Lower lobe of right lung (tissue), 2 donors: Measurements from ENCODE around the gene SETD2. TPM values are rescaled to one million over a fixed set of nuclear protein-coding genes. Genes with fewer than 3 reads are reported as not detected.
"Not testable (repeated sequence)": the region's sequence is repeated elsewhere in the genome, so short reads cannot be mapped to it uniquely, and the experiment has no call there.

ENCODE experiments used
- ATAC-seq, 2 donors: fragments of 200-7000 bp; cut with Tn5 transposase; one replicate each; pipeline ENCODE4 v1.9.1; 2020 to 2022; ENCODE audit warnings: mild to moderate bottlenecking in 2 of 2, moderate library complexity in 2 of 2
- DNase-seq: peaks from one replicate; pipeline ENCODE4 v3.0.0-alpha.2; 2020
- H3K27ac ChIP-seq: fragments of 200-600 bp; one replicate; pipeline ENCODE4 v1.8.0; 2022
- H3K27me3 ChIP-seq: fragments of 200-600 bp; one replicate; pipeline ENCODE4 v1.8.0; 2022; ENCODE audit warnings: low read depth
- H3K36me3 ChIP-seq: fragments of 200-600 bp; one replicate; pipeline ENCODE4 v1.8.0; 2022; ENCODE audit warnings: mild to moderate bottlenecking
- H3K4me1 ChIP-seq: fragments of 200-600 bp; one replicate; pipeline ENCODE4 v1.8.0; 2022
- H3K4me3 ChIP-seq: fragments of 200-600 bp; one replicate; pipeline ENCODE4 v1.8.0; 2022; ENCODE audit warnings: mild to moderate bottlenecking
- H3K9me3 ChIP-seq: fragments of 200-600 bp; one replicate; pipeline ENCODE4 v1.8.0; 2022
- CTCF ChIP-seq: fragments of 200-600 bp; IDR thresholded peaks from one replicate; pipeline ENCODE4 v1.8.0; 2022; ENCODE audit warnings: antibody characterized with exemption, mild to moderate bottlenecking
- intact Hi-C: fragments of 100-400 bp; cut with DNase I; formaldehyde crosslinking; loops from one replicate; pipeline ENCODE4 v1.11.0; 2022
- total RNA-seq: library from RNA; stranded (reverse); fragmentation: NEBNext Ultra II Directional; extraction: Animal tissue kit (Norgen Biotek cat#: 25700); gene quantifications from one replicate; pipeline ENCODE4 v1.2.1, GENCODE V29; 2021
- donor health status: DM: no; HTN: yes; CAD: no; lungs with severe emphysema.

The SETD2 gene
- total RNA-seq, 1 donor from 2014 or later: 47.9 TPM

DNA sequence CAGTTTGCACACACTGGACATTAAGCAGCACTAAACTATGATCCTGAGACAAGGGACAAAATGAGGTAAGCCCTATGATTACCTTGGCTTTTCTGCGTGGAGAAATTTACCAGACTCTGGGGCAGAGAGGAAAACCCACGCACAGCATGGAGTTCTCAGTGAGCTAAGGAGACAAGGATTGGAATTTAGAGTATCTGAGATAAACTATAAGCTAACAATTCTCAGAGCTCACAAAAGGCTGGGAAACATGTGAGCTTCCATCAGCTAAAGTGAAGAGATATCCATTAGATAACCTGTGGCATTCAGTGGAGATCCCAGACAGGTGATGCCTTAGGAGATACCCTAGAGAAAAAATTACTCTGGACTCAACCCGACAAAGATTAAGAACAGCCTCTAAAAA is 135.8 kb downstream of the SETD2 start:
- ATAC-seq: no peak
- no peak for DNase-seq
- no peak overlapping the region for H3K4me3 ChIP-seq
- no peak for TF ChIP-seq CTCF
- no peaks in the 10 kb centered on the region for H3K9me3 ChIP-seq
- peaks cover 31% of the 10 kb centered on the region for H3K36me3 ChIP-seq
- no peak overlapping the region for H3K27ac ChIP-seq
- peaks cover 8% of the 10 kb centered on the region for H3K4me1 ChIP-seq
- H3K27me3 ChIP-seq: no peaks in the 10 kb centered on the region
- intact Hi-C loops: no loop called here

DNA sequence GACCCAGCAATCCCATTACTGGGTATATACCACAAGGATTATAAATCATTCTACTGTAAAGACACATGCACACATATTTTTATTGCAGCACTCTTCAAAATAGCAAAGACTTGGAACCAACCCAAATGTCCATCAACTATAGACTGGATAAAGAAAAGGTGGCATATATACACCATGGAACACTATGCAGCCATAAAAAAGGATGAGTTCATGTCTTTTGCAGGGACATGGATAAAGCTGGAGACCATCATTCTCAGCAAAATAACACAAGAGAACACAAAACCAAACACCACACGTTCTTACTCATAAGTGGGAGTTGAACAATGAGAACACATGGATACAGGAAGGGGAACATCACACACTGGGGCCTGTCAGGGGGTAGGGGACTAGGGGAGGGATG is 137.5 kb downstream of the SETD2 start:
- intact Hi-C loops, H3K4me3 ChIP-seq, DNase-seq, H3K27me3 ChIP-seq, H3K27ac ChIP-seq, H3K9me3 ChIP-seq, ATAC-seq: not testable (repeated sequence)
- H3K36me3 ChIP-seq: peaks cover 31% of the 10 kb centered on the region
- peaks cover 17% of the 10 kb centered on the region for H3K4me1 ChIP-seq

GRCh38 chr3:47024932-47025331 is 139.0 kb downstream of the SETD2 start:
- intact Hi-C loops: no loop called here
- peak in 1 of 2 donors; percentile 21 for ATAC-seq
- H3K4me1 ChIP-seq: peaks cover 20% of the 10 kb centered on the region
- no peaks in the 10 kb centered on the region for H3K27me3 ChIP-seq
- H3K36me3 ChIP-seq: peaks cover 28% of the 10 kb centered on the region
- no peak overlapping the region for H3K4me3 ChIP-seq
- no peak for DNase-seq
- H3K27ac ChIP-seq: no peak overlapping the region
- no peak for TF ChIP-seq CTCF
- H3K9me3 ChIP-seq: no peaks in the 10 kb centered on the region

DNA sequence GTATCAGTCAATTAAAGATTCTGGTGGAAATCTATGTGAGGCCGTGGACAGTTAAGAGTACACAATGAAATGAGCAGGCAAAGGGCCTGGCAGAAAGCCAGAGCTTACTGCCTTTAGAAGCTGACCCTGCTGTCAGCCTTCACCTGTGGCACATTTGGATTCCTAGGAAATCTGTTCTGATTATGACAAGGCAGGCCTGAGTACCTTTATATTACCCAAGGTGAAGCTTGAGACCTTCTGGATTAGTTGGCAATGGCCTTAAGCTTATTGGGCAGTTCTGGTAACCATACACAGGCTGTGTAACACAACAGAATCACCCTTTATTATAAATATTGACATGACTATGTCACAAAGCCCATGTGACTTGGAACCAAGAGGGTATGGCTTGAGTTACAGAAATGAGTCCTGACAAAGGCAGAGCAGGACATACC is 141.3 kb downstream of the SETD2 start:
- Histone ChIP-seq H3K4me1 (peaks cover 35% of the 10 kb centered on the region), H3K27ac (no peak overlapping the region), H3K36me3 (peaks cover 30% of the 10 kb centered on the region), H3K9me3 (no peaks in the 10 kb centered on the region), H3K4me3 (no peak overlapping the region), H3K27me3 (no peaks in the 10 kb centered on the region)
- intact Hi-C loops: no loop called here
- ATAC-seq (peak; percentile 11 to 12), DNase-seq (no peak)
- TF ChIP-seq CTCF: no peak

GRCh38 chr3:47020311-47020710 is 143.6 kb downstream of the SETD2 start:
- no peaks in the 10 kb centered on the region for H3K9me3 ChIP-seq
- no peak overlapping the region for H3K4me3 ChIP-seq
- H3K36me3 ChIP-seq: peaks cover 49% of the 10 kb centered on the region
- TF ChIP-seq CTCF: no peak
- no peak overlapping the region for H3K27ac ChIP-seq
- ATAC-seq: no peak
- H3K4me1 ChIP-seq: peaks cover 49% of the 10 kb centered on the region
- no peak for DNase-seq
- H3K27me3 ChIP-seq: no peaks in the 10 kb centered on the region
- intact Hi-C loops: no loop called here

GRCh38 chr3:47019201-47019600 is 144.7 kb downstream of the SETD2 start:
- Histone ChIP-seq H3K27ac (peak overlapping the region; percentile 32), H3K36me3 (peaks cover 54% of the 10 kb centered on the region), H3K27me3 (no peaks in the 10 kb centered on the region), H3K4me1 (peaks cover 44% of the 10 kb centered on the region), H3K4me3 (no peak overlapping the region), H3K9me3 (no peaks in the 10 kb centered on the region)
- DNase-seq (no peak), ATAC-seq (peak; percentile 71 to 85)
- no peak for TF ChIP-seq CTCF
- intact Hi-C loops: no loop called here
